OCI-LY3 (cell line): ENCODE results near the gene BRSK2.

Source experiments
- H2AFZ ChIP-seq: fragments of 200-600, 300-600 bp; shearing (Covaris generic); 2 replicates; pipeline ENCODE4 v1.6.0; 2014; ENCODE audit warnings: antibody characterized with exemption, low read depth, low read length
- H3K27ac ChIP-seq: fragments of 200-600, 300-600 bp; sonication (generic); 2 replicates; pipeline ENCODE4 v1.5.1; 2014; ENCODE audit warnings: mild to moderate bottlenecking, low read length, moderate library complexity, mixed read lengths
- H3K27me3 ChIP-seq: fragments of 200-600, 300-600 bp; sonication (generic); 2 replicates; pipeline ENCODE4 v1.6.1; 2014; ENCODE audit warnings: low read depth, low read length, mixed read lengths
- H3K36me3 ChIP-seq: fragments of 200-600, 300-600 bp; sonication (generic); replicated peaks from 2 replicates; pipeline ENCODE3; 2014; ENCODE audit warnings: low read depth, low read length, mixed read lengths
- H3K4me1 ChIP-seq: fragments of 300-600, 200-600 bp; sonication (generic); 2 replicates; pipeline ENCODE4 v1.6.1; 2014; ENCODE audit warnings: low read length, mixed read lengths
- H3K4me2 ChIP-seq: fragments of 200-600, 300-600 bp; sonication (generic); 2 replicates; pipeline ENCODE4 v1.6.1; 2014; ENCODE audit warnings: low read length, mixed read lengths
- H3K4me3 ChIP-seq: fragments of 300-600, 200-600 bp; sonication (generic); 2 replicates; pipeline ENCODE4 v1.5.1; 2014; ENCODE audit warnings: antibody characterized with exemption, mild to moderate bottlenecking, low read length, moderate library complexity
- H3K79me2 ChIP-seq: fragments of 300-600, 200-600 bp; shearing (Covaris generic); 2 replicates; pipeline ENCODE4 v1.6.1; 2014; ENCODE audit warnings: mild to moderate bottlenecking, low read length, mixed read lengths
- H3K9ac ChIP-seq: fragments of 300-600, 200-600 bp; shearing (Covaris generic); 2 replicates; pipeline ENCODE4 v1.6.0; 2014; ENCODE audit warnings: mild to moderate bottlenecking, low read length, moderate library complexity
- H3K9me3 ChIP-seq: fragments of 200-600, 300-600 bp; shearing (Covaris generic); 2 replicates; pipeline ENCODE4 v1.6.1; 2014; ENCODE audit warnings: low read length, mixed read lengths; ENCODE audit not compliant: insufficient read depth
- H4K20me1 ChIP-seq: fragments of 200-600, 300-600 bp; sonication (generic); 2 replicates; pipeline ENCODE4 v1.6.1; 2016; ENCODE audit warnings: low read length, mixed read lengths; ENCODE audit not compliant: insufficient read depth
- CTCF ChIP-seq: fragments of 200-600, 300-600 bp; sonication (generic); IDR thresholded peaks from 2 replicates; pipeline ENCODE4 v1.5.1; 2014; ENCODE audit warnings: antibody characterized with exemption, low read length, low read depth
- EZH2phosphoT487 ChIP-seq: fragments of 200-600 bp; shearing (Covaris generic); IDR thresholded peaks from 2 replicates; pipeline ENCODE4 v1.6.1; 2018; ENCODE audit warnings: antibody characterized with exemption, mixed run types, low read depth

BRSK2 gene

GRCh38 chr11:1466784-1467183 lies 77.0 kb downstream of the BRSK2 start:
- Histone ChIP-seq H3K79me2 (no peaks in the 10 kb centered on the region), H3K4me1 (no peaks in the 10 kb centered on the region), H3K27ac (no peak overlapping the region), H3K9ac (no peak overlapping the region), H3K27me3 (no peaks in the 10 kb centered on the region), H3K4me2 (no peak overlapping the region), H3K4me3 (no peak overlapping the region), H2AFZ (no peak overlapping the region), H3K9me3 (no peaks in the 10 kb centered on the region), H4K20me1 (no peaks in the 10 kb centered on the region), H3K36me3 (no peaks in the 10 kb centered on the region)
- TF ChIP-seq EZH2phosphoT487 = no peak

- no peak overlapping the region for H3K4me2 ChIP-seq
- no peak overlapping the region for H3K9ac ChIP-seq
- H3K4me1 ChIP-seq = no peaks in the 10 kb centered on the region
- H3K9me3 ChIP-seq = no peaks in the 10 kb centered on the region
- H3K27me3 ChIP-seq = no peaks in the 10 kb centered on the region
- no peak for TF ChIP-seq EZH2phosphoT487
- no peak for TF ChIP-seq CTCF
- H4K20me1 ChIP-seq = no peaks in the 10 kb centered on the region
- no peak overlapping the region for H3K4me3 ChIP-seq
- no peaks in the 10 kb centered on the region for H3K79me2 ChIP-seq
- H3K27ac ChIP-seq = no peak overlapping the region
- H3K36me3 ChIP-seq = no peaks in the 10 kb centered on the region
- H2AFZ ChIP-seq = no peak overlapping the region
These were observed 77.5 kb downstream of the BRSK2 start for GRCh38 chr11:1467270-1467669.

GRCh38 chr11:1468002-1468401 lies 78.3 kb downstream of the BRSK2 start:
- no peak overlapping the region for H3K9ac ChIP-seq
- no peaks in the 10 kb centered on the region for H4K20me1 ChIP-seq
- H3K9me3 ChIP-seq = no peaks in the 10 kb centered on the region
- no peak overlapping the region for H2AFZ ChIP-seq
- H3K4me2 ChIP-seq = no peak overlapping the region
- H3K36me3 ChIP-seq = no peaks in the 10 kb centered on the region
- H3K4me1 ChIP-seq = no peaks in the 10 kb centered on the region
- H3K4me3 ChIP-seq = no peak overlapping the region
- H3K27me3 ChIP-seq = no peaks in the 10 kb centered on the region
- TF ChIP-seq EZH2phosphoT487 (no peak), CTCF (no peak)
- no peak overlapping the region for H3K27ac ChIP-seq
- no peaks in the 10 kb centered on the region for H3K79me2 ChIP-seq

GRCh38 chr11:1468473-1469066 lies 78.8 kb downstream of the BRSK2 start:
- H4K20me1 ChIP-seq = no peaks in the 10 kb centered on the region
- H3K9me3 ChIP-seq = no peaks in the 10 kb centered on the region
- H3K4me2 ChIP-seq = no peak overlapping the region
- H3K27ac ChIP-seq = no peak overlapping the region
- H3K9ac ChIP-seq = no peak overlapping the region
- H3K4me1 ChIP-seq = no peaks in the 10 kb centered on the region
- H3K79me2 ChIP-seq = no peaks in the 10 kb centered on the region
- no peaks in the 10 kb centered on the region for H3K27me3 ChIP-seq
- H2AFZ ChIP-seq = no peak overlapping the region
- no peak overlapping the region for H3K4me3 ChIP-seq
- no peaks in the 10 kb centered on the region for H3K36me3 ChIP-seq
- TF ChIP-seq EZH2phosphoT487 = no peak
- TF ChIP-seq CTCF = no peak
